H9 (cell line): ENCODE measurements around the gene FAM156A. TPM values are rescaled to one million over a fixed set of nuclear protein-coding genes. Genes with fewer than 3 reads are reported as not detected.

Source experiments
- DNase-seq: peaks from one replicate; pipeline ENCODE4 v3.0.0-alpha.2; 2017
- H2AFZ ChIP-seq: one replicate; pipeline ENCODE4 v1.6.1; 2013; ENCODE audit warnings: mild to moderate bottlenecking, low read length, control low read depth, moderate library complexity
- H2AK5ac ChIP-seq: 2 replicates; pipeline ENCODE4 v1.6.1; 2013; ENCODE audit warnings: low read length, control low read depth, mixed read lengths; ENCODE audit not compliant: insufficient read length
- H2BK120ac ChIP-seq: one replicate; pipeline ENCODE4 v1.6.1; 2013; ENCODE audit warnings: low read depth, mild to moderate bottlenecking, low read length, control low read depth, inconsistent platforms; ENCODE audit not compliant: poor library complexity, severe bottlenecking
- H2BK12ac ChIP-seq: 2 replicates; pipeline ENCODE4 v1.6.1; 2013; ENCODE audit warnings: low read length, control low read depth, mixed read lengths, low read depth; ENCODE audit not compliant: insufficient read length
- H2BK15ac ChIP-seq: 2 replicates; pipeline ENCODE4 v1.6.1; 2013; ENCODE audit warnings: low read depth, low read length, control low read depth
- H2BK20ac ChIP-seq: one replicate; pipeline ENCODE4 v1.6.1; 2013; ENCODE audit warnings: low read depth, mild to moderate bottlenecking, low read length, control low read depth, inconsistent platforms; ENCODE audit not compliant: poor library complexity, severe bottlenecking
- H2BK5ac ChIP-seq: 2 replicates; pipeline ENCODE4 v1.6.1; 2013; ENCODE audit warnings: low read length, control low read depth, mixed read lengths; ENCODE audit not compliant: insufficient read length
- H3K14ac ChIP-seq: 2 replicates; pipeline ENCODE4 v1.6.1; 2013; ENCODE audit warnings: low read length, control low read depth; ENCODE audit not compliant: insufficient read depth
- H3K18ac ChIP-seq: 2 replicates; pipeline ENCODE4 v1.6.1; 2013; ENCODE audit warnings: low read depth, mild to moderate bottlenecking, mixed read lengths, low read length, control low read depth; ENCODE audit not compliant: insufficient read length
- H3K23ac ChIP-seq: 2 replicates; pipeline ENCODE4 v1.6.1; 2013; ENCODE audit warnings: low read length, control low read depth, mixed read lengths, low read depth; ENCODE audit not compliant: insufficient read length
- H3K23me2 ChIP-seq: 2 replicates; pipeline ENCODE4 v1.6.1; 2013; ENCODE audit warnings: low read depth, mild to moderate bottlenecking, mixed read lengths, low read length, control low read depth; ENCODE audit not compliant: insufficient read length, poor library complexity, severe bottlenecking
- H3K27ac ChIP-seq: 2 replicates; pipeline ENCODE4 v1.5.1; 2013; ENCODE audit warnings: low read length, control low read depth, mixed read lengths, low read depth; ENCODE audit not compliant: insufficient read length
- H3K27me3 ChIP-seq: 2 replicates; pipeline ENCODE4 v1.6.1; 2013; ENCODE audit warnings: low read length, control low read depth, inconsistent platforms; ENCODE audit not compliant: insufficient read depth
- H3K4ac ChIP-seq: 2 replicates; pipeline ENCODE4 v1.6.1; 2013; ENCODE audit warnings: low read depth, mild to moderate bottlenecking, control low read depth, inconsistent platforms, low read length, moderate library complexity
- H3K4me1 ChIP-seq: 2 replicates; pipeline ENCODE4 v1.6.1; 2013; ENCODE audit warnings: low read length, control low read depth, inconsistent platforms; ENCODE audit not compliant: insufficient read depth
- H3K4me2 ChIP-seq: 2 replicates; pipeline ENCODE4 v1.6.1; 2013; ENCODE audit warnings: low read length, control low read depth, mixed read lengths; ENCODE audit not compliant: insufficient read length, insufficient read depth
- H3K56ac ChIP-seq: 2 replicates; pipeline ENCODE4 v1.6.1; 2013; ENCODE audit warnings: low read depth, mild to moderate bottlenecking, mixed read lengths, low read length, control low read depth; ENCODE audit not compliant: insufficient read length
- H3K79me1 ChIP-seq: 2 replicates; pipeline ENCODE4 v1.6.1; 2013; ENCODE audit warnings: low read depth, mild to moderate bottlenecking, moderate library complexity, low read length, control low read depth, inconsistent platforms; ENCODE audit not compliant: insufficient read depth, poor library complexity, severe bottlenecking
- H3K79me2 ChIP-seq: 2 replicates; pipeline ENCODE4 v1.6.1; 2013; ENCODE audit warnings: low read length, control low read depth, inconsistent platforms; ENCODE audit not compliant: insufficient read depth
- H3K9ac ChIP-seq: 2 replicates; pipeline ENCODE4 v1.6.1; 2013; ENCODE audit warnings: low read length, control low read depth, mixed read lengths; ENCODE audit not compliant: insufficient read length; ENCODE audit errors: extremely low read depth
- H3K9me3 ChIP-seq: one replicate; pipeline ENCODE4 v1.6.1; 2013; ENCODE audit warnings: low read depth, low read length, inconsistent platforms; ENCODE audit not compliant: control insufficient read depth
- H3T11ph ChIP-seq: one replicate; pipeline ENCODE4 v1.6.1; 2013; ENCODE audit warnings: mild to moderate bottlenecking, low read length, control low read depth, inconsistent platforms
- H4K20me1 ChIP-seq: one replicate; pipeline ENCODE4 v1.6.1; 2013; ENCODE audit not compliant: control insufficient read depth, insufficient read length, insufficient read depth
- H4K5ac ChIP-seq: 2 replicates; pipeline ENCODE4 v1.6.1; 2013; ENCODE audit warnings: low read depth, mild to moderate bottlenecking, mixed read lengths, low read length, control low read depth; ENCODE audit not compliant: insufficient read length
- H4K8ac ChIP-seq: replicated peaks from 2 replicates; pipeline ENCODE4 v1.6.1; 2013; ENCODE audit warnings: low read length, control low read depth, mixed read lengths, low read depth; ENCODE audit not compliant: insufficient read length
- H4K91ac ChIP-seq: 2 replicates; pipeline ENCODE4 v1.6.1; 2013; ENCODE audit warnings: low read depth, mild to moderate bottlenecking, moderate library complexity, mixed read lengths, low read length, control low read depth; ENCODE audit not compliant: insufficient read length
- H3K27ac Mint-ChIP-seq, 3 experiments: 2 replicates in 2 of 3; 3 replicates in 1 of 3; pipeline ENCODE4 v1.8.0; 2020 to 2021; ENCODE audit warnings: mixed read lengths in 3 of 3, mild to moderate bottlenecking in 1 of 3, moderate library complexity in 1 of 3
- H3K27me3 Mint-ChIP-seq: 2 replicates; pipeline ENCODE4 v1.8.0; 2021; ENCODE audit warnings: low read depth, mild to moderate bottlenecking, moderate library complexity, mixed read lengths
- H3K36me3 Mint-ChIP-seq, 3 experiments: 2 replicates in 2 of 3; 3 replicates in 1 of 3; pipeline ENCODE4 v1.8.0; 2020 to 2021; ENCODE audit warnings: low read depth in 3 of 3, mixed read lengths in 3 of 3; ENCODE audit not compliant: insufficient read depth in 1 of 3
- H3K4me1 Mint-ChIP-seq, 2 experiments: 2 replicates each; pipeline ENCODE4 v1.8.0; 2020; ENCODE audit warnings: mixed read lengths in 2 of 2
- H3K4me3 Mint-ChIP-seq, 2 experiments: 2 replicates in 1 of 2; 3 replicates in 1 of 2; pipeline ENCODE4 v1.8.0; 2020 to 2021; ENCODE audit warnings: mild to moderate bottlenecking in 2 of 2, mixed read lengths in 2 of 2, moderate library complexity in 1 of 2
- H3K9me3 Mint-ChIP-seq, 2 experiments: 2 replicates in 1 of 2; 3 replicates in 1 of 2; pipeline ENCODE4 v1.8.0; 2020; ENCODE audit warnings: mild to moderate bottlenecking in 2 of 2, mixed read lengths in 2 of 2, moderate library complexity in 1 of 2
- CTCF ChIP-seq: fragments of 200-600 bp; sonication (generic); conservative IDR thresholded peaks from 3 replicates; pipeline ENCODE4 v1.8.0; 2021; ENCODE audit warnings: antibody characterized with exemption, mild to moderate bottlenecking
- WGBS: extraction: QIAGEN DNeasy Blood & Tissue Kit; methylation state at CpG from one replicate; pipeline ENCODE4 v1.1.7; 2013; ENCODE audit warnings: missing lambda C conversion rate, low lambda C conversion rate, mixed read lengths; ENCODE audit not compliant: insufficient read length; ENCODE audit errors: extremely low coverage; 5-methylcytosine and 5-hydroxymethylcytosine counted together
- total RNA-seq: library from RNA; stranded (reverse); gene quantifications from 2 replicates; pipeline ENCODE4 v1.2.1, GENCODE V29; 2021

Gene FAM156A
- total RNA-seq, 1 experiment from 2014 or later: 15.7 TPM

- peaks cover 3% of the 10 kb centered on the region for H4K20me1 ChIP-seq
- no peaks in the 10 kb centered on the region for H3K23me2 ChIP-seq
- H3K79me2 ChIP-seq: no peaks in the 10 kb centered on the region
- H3K36me3 Mint-ChIP-seq: peaks cover 0 to 3% (median 0%) of the 10 kb centered on the region in 3 experiments; a peak in 2 of 7 replicates
- no peak overlapping the region for H3K9ac ChIP-seq
- no peak overlapping the region for H3T11ph ChIP-seq
- no peak overlapping the region for H3K18ac ChIP-seq
- H3K23ac ChIP-seq: no peak overlapping the region
- no peak overlapping the region for H2BK12ac ChIP-seq
- no peak overlapping the region for H2BK15ac ChIP-seq
- DNase-seq: no peak
- no peak overlapping the region for H2BK20ac ChIP-seq
- no peak overlapping the region for H3K4ac ChIP-seq
- no peak overlapping the region for H2BK5ac ChIP-seq
- no peak overlapping the region for H3K4me2 ChIP-seq
- WGBS: no CpG with 5 or more reads among the region's 36 CpGs
- H3K9me3 Mint-ChIP-seq: peaks cover 73 to 78% of the 10 kb centered on the region in 2 experiments
- H3K4me1 ChIP-seq: no peaks in the 10 kb centered on the region
- no peak overlapping the region for H3K14ac ChIP-seq
- H2AK5ac ChIP-seq: no peak overlapping the region
- no peak overlapping the region for H4K91ac ChIP-seq
- H3K27me3 Mint-ChIP-seq: peaks cover 19% of the 10 kb centered on the region
- no peak overlapping the region for H3K56ac ChIP-seq
- no peaks in the 10 kb centered on the region for H3K27me3 ChIP-seq
- H3K27ac ChIP-seq: no peak overlapping the region
- peaks cover 60% of the 10 kb centered on the region for H3K9me3 ChIP-seq
- H4K8ac ChIP-seq: no peak overlapping the region
- H2BK120ac ChIP-seq: no peak overlapping the region
- H3K4me1 Mint-ChIP-seq: peaks cover 2 to 5% of the 10 kb centered on the region in 2 experiments; a peak in 3 of 4 replicates
- no peak overlapping the region for H3K27ac Mint-ChIP-seq
- H3K79me1 ChIP-seq: no peaks in the 10 kb centered on the region
- H3K4me3 Mint-ChIP-seq: no peak overlapping the region
- TF ChIP-seq CTCF: no peak
- no peak overlapping the region for H4K5ac ChIP-seq
- H2AFZ ChIP-seq: no peak overlapping the region
Observed at GRCh38 chrX:53000447-53001135, 42.3 kb upstream of the FAM156A start.
